Naive thymus-derived CD8-positive, alpha-beta T cell (primary cell): ENCODE data around the gene PRKAR1B. TPM values are rescaled to one million over a fixed set of nuclear protein-coding genes. Genes with fewer than 3 reads are reported as not detected.

Source experiments
- ATAC-seq, 2 donors: fragments of 150-1000 bp; cut with Tn5 transposase in 1 of 2; sonication (Bioruptor Pico), chemical (Tn5 transposase) in 1 of 2; 1 replicate in 1 of 2; 2 replicates in 1 of 2; pipeline ENCODE4 v1.10.0; 2021; ENCODE audit warnings: mild to moderate bottlenecking in 2 of 2, moderate library complexity in 2 of 2
- POLR2A ChIA-PET: fragments of 350-600 bp; sonication (Branson Sonifier 250); formaldehyde crosslinking; loops from one replicate; lab custom pipeline; 2021; ENCODE audit warnings: antibody characterized with exemption; lab: Charles Lee
- DNase-seq, 10 donors: peaks; one replicate each; pipeline versions ENCODE4 v3.0.0 to v3.0.0-alpha.2; 2020 to 2022
- H3K27ac Mint-ChIP-seq, 10 donors: one replicate each; pipeline ENCODE4 v1.8.0; 2020 to 2022; ENCODE audit warnings: mild to moderate bottlenecking in 10 of 10, mixed read lengths in 10 of 10, moderate library complexity in 4 of 10, inconsistent platforms in 1 of 10
- H3K27me3 Mint-ChIP-seq, 5 donors: one replicate each; pipeline ENCODE4 v1.8.0; 2021 to 2022; ENCODE audit warnings: mixed read lengths in 5 of 5
- H3K36me3 Mint-ChIP-seq, 3 donors: one replicate each; pipeline ENCODE4 v1.8.0; 2020 to 2022; ENCODE audit warnings: mixed read lengths in 3 of 3, mild to moderate bottlenecking in 2 of 3, inconsistent platforms in 1 of 3
- H3K4me1 Mint-ChIP-seq, 4 donors: one replicate each; pipeline ENCODE4 v1.8.0; 2021 to 2022; ENCODE audit warnings: mixed read lengths in 4 of 4
- H3K4me3 Mint-ChIP-seq, 10 donors: one replicate each; pipeline ENCODE4 v1.8.0; 2020 to 2022; ENCODE audit warnings: mild to moderate bottlenecking in 10 of 10, mixed read lengths in 10 of 10, moderate library complexity in 6 of 10, inconsistent platforms in 1 of 10
- H3K9me3 Mint-ChIP-seq, 9 donors: one replicate each; pipeline ENCODE4 v1.8.0; 2020 to 2022; ENCODE audit warnings: mixed read lengths in 9 of 9, mild to moderate bottlenecking in 3 of 9, inconsistent platforms in 1 of 9, moderate library complexity in 1 of 9
- polyA plus RNA-seq, 3 donors: library from polyadenylated mRNA; unstranded; fragments of 300-500 nt; fragmentation: Illumina TruSeq; gene quantifications; one replicate each; pipeline ENCODE4 v1.2.3, GENCODE V29; 2021
- total RNA-seq, 8 experiments: library from RNA in 2 of 8; stranded (reverse) in 2 of 8; gene quantifications; one replicate each; pipeline ENCODE4 v1.2.3 and lab custom pipeline; 2021 to 2026

Gene PRKAR1B
- total and polyA plus RNA-seq, 5 experiments from 2014 or later, result 14.6 to 47.3 (median 35.4) TPM

GRCh38 chr7:550881-551614 lies 176.0 kb downstream of the PRKAR1B start:
- DNase-seq (peak in 1 of 10 donors; percentile 34), ATAC-seq (no peak)
- no peak overlapping the region for H3K4me3 Mint-ChIP-seq
- POLR2A ChIA-PET, result interaction anchor here (1.2 kb wide), 1 partner anchor 8 kb away, joined by 3 read pairs; no protein-coding TSS in a partner anchor
- peaks cover 4 to 18% (median 12%) of the 10 kb centered on the region in 3 donors for H3K36me3 Mint-ChIP-seq
- H3K27me3 Mint-ChIP-seq, result no peaks in the 10 kb centered on the region
- H3K27ac Mint-ChIP-seq, result no peak overlapping the region
- H3K9me3 Mint-ChIP-seq, result peaks cover 0 to 1% (median 0%) of the 10 kb centered on the region in 9 donors
- no peaks in the 10 kb centered on the region for H3K4me1 Mint-ChIP-seq

GRCh38 chr7:549891-550625 lies 177.0 kb downstream of the PRKAR1B start:
- DNase-seq (no peak), ATAC-seq (no peak)
- Mint-ChIP-seq H3K4me1 (peaks cover 0 to 2% (median 0%) of the 10 kb centered on the region in 4 donors), H3K27me3 (no peaks in the 10 kb centered on the region), H3K4me3 (no peak overlapping the region), H3K9me3 (peaks cover 0 to 7% (median 3%) of the 10 kb centered on the region in 9 donors), H3K27ac (no peak overlapping the region), H3K36me3 (peaks cover 8 to 16% (median 9%) of the 10 kb centered on the region in 3 donors)
- POLR2A ChIA-PET, result no interaction called here

GRCh38 chr7:549066-549890 lies 177.8 kb downstream of the PRKAR1B start:
- POLR2A ChIA-PET, result no interaction called here
- H3K4me3 Mint-ChIP-seq, result no peak overlapping the region
- DNase-seq (no peak), ATAC-seq (no peak)
- H3K27ac Mint-ChIP-seq, result no peak overlapping the region
- peaks cover 8 to 14% (median 9%) of the 10 kb centered on the region in 3 donors for H3K36me3 Mint-ChIP-seq
- peaks cover 0 to 7% (median 3%) of the 10 kb centered on the region in 9 donors for H3K9me3 Mint-ChIP-seq
- H3K27me3 Mint-ChIP-seq, result no peaks in the 10 kb centered on the region
- peaks cover 0 to 2% (median 0%) of the 10 kb centered on the region in 4 donors for H3K4me1 Mint-ChIP-seq

GRCh38 chr7:548401-548800 lies 178.7 kb downstream of the PRKAR1B start:
- H3K9me3 Mint-ChIP-seq, result peaks cover 0 to 7% (median 3%) of the 10 kb centered on the region in 9 donors
- H3K4me3 Mint-ChIP-seq, result no peak overlapping the region
- H3K27ac Mint-ChIP-seq, result peak overlapping the region in 2 of 10 donors; percentile 57 to 58
- DNase-seq, result no peak
- POLR2A ChIA-PET, result no interaction called here
- no peaks in the 10 kb centered on the region for H3K27me3 Mint-ChIP-seq
- H3K4me1 Mint-ChIP-seq, result peaks cover 0 to 2% (median 0%) of the 10 kb centered on the region in 4 donors
- ATAC-seq, result no peak
- peaks cover 8 to 13% (median 9%) of the 10 kb centered on the region in 3 donors for H3K36me3 Mint-ChIP-seq

GRCh38 chr7:545470-545869 lies 181.6 kb downstream of the PRKAR1B start:
- Mint-ChIP-seq H3K4me1 (peaks cover 0 to 5% (median 1%) of the 10 kb centered on the region in 4 donors), H3K4me3 (no peak overlapping the region), H3K36me3 (peaks cover 9 to 12% (median 9%) of the 10 kb centered on the region in 3 donors), H3K9me3 (peaks cover 0 to 7% (median 3%) of the 10 kb centered on the region in 9 donors), H3K27me3 (no peaks in the 10 kb centered on the region), H3K27ac (peak overlapping the region in 1 of 10 donors; percentile 55)
- POLR2A ChIA-PET, result interaction anchor here (1.2 kb wide), 1 partner anchor 31 kb away, joined by 3 read pairs; no protein-coding TSS in a partner anchor
- ATAC-seq (no peak), DNase-seq (no peak)

- H3K36me3 Mint-ChIP-seq, result peaks cover 9 to 11% (median 10%) of the 10 kb centered on the region in 3 donors
- H3K4me3 Mint-ChIP-seq, result no peak overlapping the region
- H3K9me3 Mint-ChIP-seq, result peaks cover 0 to 7% (median 3%) of the 10 kb centered on the region in 9 donors
- POLR2A ChIA-PET, result interaction anchor here (1.2 kb wide), 1 partner anchor 30 kb away, joined by 3 read pairs; no protein-coding TSS in a partner anchor
- H3K27ac Mint-ChIP-seq, result peak overlapping the region in 1 of 10 donors; percentile 44
- no peak for ATAC-seq
- peaks cover 0 to 6% (median 2%) of the 10 kb centered on the region in 4 donors for H3K4me1 Mint-ChIP-seq
- no peak for DNase-seq
- no peaks in the 10 kb centered on the region for H3K27me3 Mint-ChIP-seq
These were observed 182.5 kb downstream of the PRKAR1B start for GRCh38 chr7:544338-545221.

GRCh38 chr7:543501-544337 lies 183.4 kb downstream of the PRKAR1B start:
- DNase-seq, result no peak
- Mint-ChIP-seq H3K27me3 (no peaks in the 10 kb centered on the region), H3K27ac (peak overlapping the region in 4 of 10 donors; percentile 33 to 69 (median 40)), H3K36me3 (peaks cover 4 to 9% (median 7%) of the 10 kb centered on the region in 3 donors), H3K4me1 (peaks cover 0 to 6% (median 2%) of the 10 kb centered on the region in 4 donors), H3K9me3 (peaks cover 0 to 7% (median 3%) of the 10 kb centered on the region in 9 donors), H3K4me3 (no peak overlapping the region)
- POLR2A ChIA-PET, result interaction anchor here (0.8 kb wide), 1 partner anchor 8 kb away, joined by 3 read pairs; no protein-coding TSS in a partner anchor
- ATAC-seq, result no peak

GRCh38 chr7:542713-543500 lies 184.2 kb downstream of the PRKAR1B start:
- Mint-ChIP-seq H3K36me3 (peaks cover 0 to 4% (median 4%) of the 10 kb centered on the region in 3 donors), H3K4me1 (peaks cover 0 to 6% (median 2%) of the 10 kb centered on the region in 4 donors), H3K27ac (peak overlapping the region in 2 of 10 donors; percentile 41 to 61), H3K27me3 (no peaks in the 10 kb centered on the region), H3K9me3 (peaks cover 0 to 7% (median 3%) of the 10 kb centered on the region in 9 donors), H3K4me3 (no peak overlapping the region)
- POLR2A ChIA-PET, result interaction anchor here (0.6 to 0.8 kb wide), 2 partner anchors 9 to 185 kb away, joined by 3 read pairs; no protein-coding TSS in a partner anchor
- no peak for DNase-seq
- ATAC-seq, result no peak

GRCh38 chr7:542131-542712 lies 184.9 kb downstream of the PRKAR1B start:
- peaks cover 0 to 6% (median 2%) of the 10 kb centered on the region in 4 donors for H3K4me1 Mint-ChIP-seq
- H3K9me3 Mint-ChIP-seq, result peaks cover 0 to 7% (median 3%) of the 10 kb centered on the region in 9 donors
- DNase-seq (no peak), ATAC-seq (no peak)
- H3K36me3 Mint-ChIP-seq, result peaks cover 0 to 4% (median 3%) of the 10 kb centered on the region in 3 donors
- peak overlapping the region in 3 of 10 donors; percentile 15 to 61 (median 44) for H3K27ac Mint-ChIP-seq
- no peaks in the 10 kb centered on the region for H3K27me3 Mint-ChIP-seq
- POLR2A ChIA-PET, result interaction anchor here (0.6 kb wide), 1 partner anchor 10 kb away, joined by 3 read pairs; no protein-coding TSS in a partner anchor
- no peak overlapping the region for H3K4me3 Mint-ChIP-seq
